A673 (cell line): Measurements from ENCODE around the gene CST6. TPM values are rescaled to one million over a fixed set of nuclear protein-coding genes. Genes with fewer than 3 reads are reported as not detected.

Source experiments
- BruUV-seq: library from RNA; stranded (reverse); fragments of 400-500 nt; replicated peaks from 2 replicates; lab custom pipeline; 2021; lab: Mats Ljungman, UMichigan
- CTCF ChIA-PET: fragments of 300-600 bp; sonication (Branson Sonifier 250); formaldehyde crosslinking; loops from one replicate; lab custom pipeline; 2022; ENCODE audit warnings: antibody characterized with exemption; lab: Charles Lee
- POLR2A ChIA-PET: fragments of 300-600 bp; sonication (Branson Sonifier 250); formaldehyde crosslinking; loops from one replicate; lab custom pipeline; 2022; ENCODE audit warnings: antibody characterized with exemption; ENCODE audit not compliant: low non-redundant PET; lab: Charles Lee
- DNase-seq: peaks from one replicate; pipeline ENCODE4 v3.0.0-alpha.2; 2015; ENCODE audit warnings: low spot score
- H3K27ac ChIP-seq: fragments of 200-600 bp; sonication (generic); 2 replicates; pipeline ENCODE4 v1.5.1; 2016; ENCODE audit warnings: mixed run types, low read depth, mild to moderate bottlenecking, mixed read lengths, antibody characterized with exemption, low read length; ENCODE audit not compliant: poor library complexity, severe bottlenecking
- H3K27me3 ChIP-seq: fragments of 200-600 bp; sonication (generic); replicated peaks from 2 replicates; pipeline ENCODE4 v1.6.1; 2017; ENCODE audit warnings: mixed run types, low read depth, mild to moderate bottlenecking, mixed read lengths, antibody characterized with exemption, low read length; ENCODE audit not compliant: insufficient read depth, poor library complexity
- H3K36me3 ChIP-seq: fragments of 200-600 bp; sonication (generic); 2 replicates; pipeline ENCODE4 v1.6.1; 2016; ENCODE audit warnings: mixed run types, mild to moderate bottlenecking, mixed read lengths, antibody characterized with exemption, low read length; ENCODE audit not compliant: insufficient read depth, poor library complexity, severe bottlenecking
- H3K4me1 ChIP-seq: fragments of 200-600 bp; sonication (generic); 2 replicates; pipeline ENCODE4 v1.6.1; 2017; ENCODE audit warnings: mixed run types, mild to moderate bottlenecking, mixed read lengths, antibody characterized with exemption, low read length; ENCODE audit not compliant: insufficient read depth, poor library complexity, severe bottlenecking
- H3K4me3 ChIP-seq: fragments of 200-600 bp; sonication (generic); 2 replicates; pipeline ENCODE4 v1.5.1; 2016; ENCODE audit warnings: low read depth, mixed run types, mild to moderate bottlenecking, mixed read lengths, low read length; ENCODE audit not compliant: poor library complexity, severe bottlenecking
- H3K9me3 ChIP-seq: fragments of 200-600 bp; sonication (generic); 2 replicates; pipeline ENCODE4 v1.6.1; 2016; ENCODE audit warnings: mixed run types, low read depth, mild to moderate bottlenecking, mixed read lengths, antibody characterized with exemption, low read length; ENCODE audit not compliant: poor library complexity, severe bottlenecking
- EZH2 ChIP-seq: fragments of 200-600 bp; sonication (generic); IDR thresholded peaks from 2 replicates; pipeline ENCODE4 v1.6.1; 2017; ENCODE audit warnings: borderline replicate concordance, low read depth, mild to moderate bottlenecking, mixed read lengths, antibody characterized with exemption, low read length; ENCODE audit not compliant: poor library complexity, severe bottlenecking
- intact Hi-C: fragments of 100-400 bp; cut with micrococcal nuclease; formaldehyde crosslinking; loops from one replicate; pipeline ENCODE4 v1.10.0; 2022; ENCODE audit not compliant: unreplicated experiment
- total RNA-seq: library from RNA; stranded (reverse); gene quantifications from 2 replicates; pipeline ENCODE4 v1.2.3, GENCODE V29; 2021
- TF ChIP-seq, protein P1 (sequence below): fragments of 300-800, 200-600 bp; sonication (generic); conservative IDR thresholded peaks from 2 replicates; pipeline ENCODE4 v1.5.1; 2017; ENCODE audit warnings: low read depth, mild to moderate bottlenecking, antibody characterized with exemption, low read length, moderate library complexity, mixed read lengths

The CST6 gene
- total RNA-seq, 1 experiment from 2014 or later: 2.3 TPM

DNA sequence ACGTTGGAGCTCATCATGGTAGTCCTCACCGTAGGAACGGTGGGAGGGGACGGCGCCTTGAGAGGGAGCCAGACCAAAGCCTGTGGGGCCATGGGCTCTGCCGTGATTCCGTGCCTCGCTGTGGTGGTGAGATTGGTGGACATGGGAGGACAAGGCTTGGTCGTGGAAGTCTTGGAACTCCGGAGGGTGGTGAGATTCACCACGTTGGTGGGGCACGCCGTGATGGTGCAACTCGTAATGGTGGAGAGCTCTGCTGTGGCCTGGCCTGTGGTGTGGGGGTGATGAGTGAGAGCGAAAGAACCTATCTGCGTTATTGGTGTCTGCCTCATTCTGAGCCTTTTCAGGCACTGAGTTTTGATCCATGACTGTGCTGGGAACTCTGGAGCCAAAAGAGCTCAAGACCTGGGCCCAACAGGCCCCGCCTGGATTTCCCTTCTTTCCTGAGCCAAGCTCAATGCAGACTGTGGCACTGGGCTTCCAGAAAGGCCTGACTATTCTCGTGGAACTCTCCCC, 14.3 kb downstream of the CST6 start, which contains the start of gene CATSPER1:
CATSPER1 (minus strand) TSS at position 463 of the 513 bp plus-strand sequence; CDS start at position 363, 100 bp downstream.
- no TSS peak for BruUV-seq
- Histone ChIP-seq H3K27ac (no peak within 1 kb of the TSS), H3K27me3 (no peaks in the 10 kb centered on the region), H3K36me3 (no peaks in the 10 kb centered on the region), H3K4me1 (no peaks in the 10 kb centered on the region), H3K9me3 (no peaks in the 10 kb centered on the region), H3K4me3 (no peak within 1 kb of the TSS)
- DNase-seq: no peak
- CTCF ChIA-PET: no interaction called here
- POLR2A ChIA-PET: interaction anchor here (0.8 kb wide), 1 partner anchor 23 kb away, joined by 6 read pairs; no protein-coding TSS in a partner anchor
- TF ChIP-seq, protein P1, sequence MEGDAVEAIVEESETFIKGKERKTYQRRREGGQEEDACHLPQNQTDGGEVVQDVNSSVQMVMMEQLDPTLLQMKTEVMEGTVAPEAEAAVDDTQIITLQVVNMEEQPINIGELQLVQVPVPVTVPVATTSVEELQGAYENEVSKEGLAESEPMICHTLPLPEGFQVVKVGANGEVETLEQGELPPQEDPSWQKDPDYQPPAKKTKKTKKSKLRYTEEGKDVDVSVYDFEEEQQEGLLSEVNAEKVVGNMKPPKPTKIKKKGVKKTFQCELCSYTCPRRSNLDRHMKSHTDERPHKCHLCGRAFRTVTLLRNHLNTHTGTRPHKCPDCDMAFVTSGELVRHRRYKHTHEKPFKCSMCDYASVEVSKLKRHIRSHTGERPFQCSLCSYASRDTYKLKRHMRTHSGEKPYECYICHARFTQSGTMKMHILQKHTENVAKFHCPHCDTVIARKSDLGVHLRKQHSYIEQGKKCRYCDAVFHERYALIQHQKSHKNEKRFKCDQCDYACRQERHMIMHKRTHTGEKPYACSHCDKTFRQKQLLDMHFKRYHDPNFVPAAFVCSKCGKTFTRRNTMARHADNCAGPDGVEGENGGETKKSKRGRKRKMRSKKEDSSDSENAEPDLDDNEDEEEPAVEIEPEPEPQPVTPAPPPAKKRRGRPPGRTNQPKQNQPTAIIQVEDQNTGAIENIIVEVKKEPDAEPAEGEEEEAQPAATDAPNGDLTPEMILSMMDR: no peak
- no peak for TF ChIP-seq EZH2
- intact Hi-C loops: no loop called here

GRCh38 chr11:66032957-66033735, 21.3 kb downstream of the CST6 start:
- no peaks in the 10 kb centered on the region for H3K4me1 ChIP-seq
- H3K27ac ChIP-seq: no peak overlapping the region
- POLR2A ChIA-PET: no interaction called here
- no TSS peak for BruUV-seq
- no peak for DNase-seq
- no peaks in the 10 kb centered on the region for H3K9me3 ChIP-seq
- H3K27me3 ChIP-seq: no peaks in the 10 kb centered on the region
- CTCF ChIA-PET: interaction anchor here (0.7 kb wide), 2 partner anchors 9 to 11 kb away, joined by 3 to 4 read pairs; no protein-coding TSS in a partner anchor
- H3K4me3 ChIP-seq: no peak overlapping the region
- intact Hi-C loops: no loop called here
- no peak for TF ChIP-seq EZH2
- H3K36me3 ChIP-seq: no peaks in the 10 kb centered on the region

- H3K4me1 ChIP-seq: no peaks in the 10 kb centered on the region
- no peak for DNase-seq
- POLR2A ChIA-PET: interaction anchor here (0.6 kb wide), 1 partner anchor 15 kb away, joined by 5 read pairs; no protein-coding TSS in a partner anchor
- H3K9me3 ChIP-seq: no peaks in the 10 kb centered on the region
- TF ChIP-seq, protein P1: no peak
- TF ChIP-seq EZH2: no peak
- CTCF ChIA-PET: interaction anchor here (1.1 to 1.2 kb wide), 2 partner anchors 9 to 14 kb away, joined by 3 to 6 read pairs; no protein-coding TSS in a partner anchor
- BruUV-seq: no TSS peak
- no peak overlapping the region for H3K4me3 ChIP-seq
- intact Hi-C loops: no loop called here
- H3K27ac ChIP-seq: no peak overlapping the region
- H3K27me3 ChIP-seq: no peaks in the 10 kb centered on the region
- no peaks in the 10 kb centered on the region for H3K36me3 ChIP-seq
These were observed 24.0 kb downstream of the CST6 start for GRCh38 chr11:66035653-66036333.
